Liver (tissue), 10 donors: ENCODE results near the gene ZNF836. TPM values are rescaled to one million over a fixed set of nuclear protein-coding genes. Genes with fewer than 3 reads are reported as not detected.

Experiments used
- DNase-seq: peaks from one replicate; pipeline ENCODE4 v3.0.0-alpha.2; 2017; ENCODE audit warnings: low spot score
- H3K27ac ChIP-seq, 2 donors: one replicate each; pipeline ENCODE4 v1.7.0; 2013; ENCODE audit warnings: inconsistent platforms in 2 of 2, low read length in 2 of 2, control low read depth in 1 of 2, low read depth in 1 of 2, mild to moderate bottlenecking in 1 of 2
- H3K27me3 ChIP-seq, 4 donors: one replicate each; pipeline versions ENCODE4 v1.6.1 to v1.7.0; 2013; ENCODE audit warnings: low read length in 3 of 4, inconsistent platforms in 1 of 4, mild to moderate bottlenecking in 1 of 4, moderate library complexity in 1 of 4; ENCODE audit not compliant: control insufficient read depth in 4 of 4, insufficient read depth in 4 of 4
- H3K36me3 ChIP-seq, 4 donors: one replicate each; pipeline versions ENCODE4 v1.6.1 to v1.7.0; 2013; ENCODE audit warnings: low read length in 3 of 4, mild to moderate bottlenecking in 3 of 4, low read depth in 1 of 4, moderate library complexity in 1 of 4; ENCODE audit not compliant: control insufficient read depth in 4 of 4, insufficient read depth in 3 of 4
- H3K4me1 ChIP-seq, 4 donors: one replicate each; pipeline versions ENCODE4 v1.6.1 to v1.7.0; 2013; ENCODE audit warnings: low read length in 3 of 4, mild to moderate bottlenecking in 3 of 4, moderate library complexity in 1 of 4; ENCODE audit not compliant: control insufficient read depth in 4 of 4, insufficient read depth in 4 of 4
- H3K4me3 ChIP-seq, 3 donors: one replicate each; pipeline versions ENCODE4 v1.6.1 to v1.7.0; 2013; ENCODE audit warnings: low read length in 3 of 3, control low read depth in 1 of 3, low read depth in 1 of 3, mild to moderate bottlenecking in 1 of 3
- H3K9ac ChIP-seq, 2 donors: one replicate each; pipeline ENCODE4 v1.7.0; 2013; ENCODE audit warnings: low read length in 2 of 2, mild to moderate bottlenecking in 2 of 2, moderate library complexity in 2 of 2, control low read depth in 1 of 2, low read depth in 1 of 2
- H3K9me3 ChIP-seq, 4 donors: one replicate each; pipeline versions ENCODE4 v1.6.1 to v1.7.0; 2013; ENCODE audit warnings: low read length in 3 of 4; ENCODE audit not compliant: control insufficient read depth in 4 of 4
- MAX ChIP-seq: IDR thresholded peaks from 2 replicates; pipeline ENCODE4 v1.6.1; 2016; ENCODE audit warnings: antibody characterized with exemption
- RAD21 ChIP-seq, 2 donors: IDR thresholded peaks; 2 replicates each; pipeline ENCODE4 v1.6.1; 2016; ENCODE audit warnings: antibody characterized with exemption in 2 of 2, mild to moderate bottlenecking in 2 of 2
- REST ChIP-seq: IDR thresholded peaks from 2 replicates; pipeline ENCODE4 v1.6.1; 2016; ENCODE audit warnings: antibody characterized with exemption, mild to moderate bottlenecking
- WGBS: extraction: QIAGEN DNeasy Blood & Tissue Kit; methylation state at CpG from one replicate; pipeline ENCODE4 v1.1.7; 2013; 5-methylcytosine and 5-hydroxymethylcytosine counted together
- polyA plus RNA-seq, 2 donors: library from polyadenylated mRNA; stranded (reverse) in 1 of 2; unstranded in 1 of 2; fragments of 200-250 nt in 1 of 2; fragments of >200 nt in 1 of 2; fragmentation: Nextera tagmentation in 1 of 2; extraction: Ambion mirVana in 1 of 2; gene quantifications; one replicate each; pipeline versions ENCODE4 v1.2.1 to v1.2.3, GENCODE V29; 2013 to 2015
- small RNA-seq: library from RNA; depleted of rRNA; stranded (forward); fragments of <200 nt; gene quantifications from one replicate; pipeline ENCODE3, GENCODE V24; 2014
- total RNA-seq, 2 donors: library from RNA; depleted of rRNA; stranded (reverse); fragments of >200 nt; gene quantifications; one replicate each; pipeline ENCODE4 v1.2.3, GENCODE V29; 2014
- donor health status: healthy.
- donor health status: healthy.
- donor health status: healthy.
- donor health status: healthy.
- donor health status: healthy.

ZNF836 gene
- total and polyA plus RNA-seq, 4 donors = 0.85 to 3.1 (median 1.8) TPM

GRCh38 chr19:52110780-52111179 lies 60.6 kb downstream of the ZNF836 start:
- Histone ChIP-seq H3K4me1 (no peaks in the 10 kb centered on the region), H3K9me3 (peaks cover 50 to 90% (median 76%) of the 10 kb centered on the region in 4 donors), H3K9ac (no peak overlapping the region), H3K27me3 (no peaks in the 10 kb centered on the region), H3K4me3 (peak overlapping the region in 2 of 3 donors; percentile 14 to 54), H3K27ac (no peak overlapping the region), H3K36me3 (peaks cover 0 to 15% (median 5%) of the 10 kb centered on the region in 4 donors)
- 92% methylated on average over 6 of the region's 6 CpGs for WGBS
- DNase-seq = no peak
- no peak for TF ChIP-seq REST
- TF ChIP-seq RAD21 (IDR thresholded peaks at IDR 0.05) = no peak
- TF ChIP-seq MAX = no peak

Small RNA genes lying within 50 kb of the gene (small RNA-seq; reads per million reads assigned to genes)
- gene RPL37P23 = not detected

Other genes with a start within 250 kb of the ZNF836 start
- gene ZNF613, start 244.1 kb downstream of the ZNF836 start, total RNA-seq = 1 to 10 TPM; 2.6 to 2.8 TPM
- 1 to 10 TPM; 1.1 to 1.3 TPM for gene ZNF613, start 244.1 kb downstream of the ZNF836 start, polyA plus RNA-seq
- gene ZNF350, start 184.8 kb downstream of the ZNF836 start, total RNA-seq = 1 to 10 TPM; 3.7 to 4.9 TPM
- 1 to 10 TPM; 2.1 to 3.6 TPM for gene ZNF350, start 184.8 kb downstream of the ZNF836 start, polyA plus RNA-seq
- 1 to 10 TPM; 3.6 to 6.2 TPM for gene ZNF615, start 163.4 kb downstream of the ZNF836 start, total RNA-seq
- 1 to 10 TPM; 1.7 to 2.1 TPM for gene ZNF615, start 163.4 kb downstream of the ZNF836 start, polyA plus RNA-seq
- 1 to 10 TPM; 2.2 to 4.7 TPM for gene ZNF614, start 143.2 kb downstream of the ZNF836 start, total RNA-seq
- gene ZNF614, start 143.2 kb downstream of the ZNF836 start, polyA plus RNA-seq = 1 to 10 TPM; 1.1 TPM
- gene ZNF432, start 122.8 kb downstream of the ZNF836 start, total RNA-seq = 1 to 10 TPM; 2.8 to 4.8 TPM
- gene ZNF432, start 122.8 kb downstream of the ZNF836 start, polyA plus RNA-seq = under 1 TPM; 0.83 to 0.99 TPM
- gene ZNF841, start 75.9 kb downstream of the ZNF836 start, total RNA-seq = 10 to 100 TPM in 1 of 2 donors, 1 to 10 TPM in 1; 5.9 to 11.1 TPM
- gene ZNF841, start 75.9 kb downstream of the ZNF836 start, polyA plus RNA-seq = 1 to 10 TPM in 1 of 2 donors, under 1 TPM in 1; 0.86 to 2.5 TPM
- 1 to 10 TPM; 4.1 TPM for gene ZNF616, start 31.7 kb downstream of the ZNF836 start, total RNA-seq
- gene ZNF616, start 31.7 kb downstream of the ZNF836 start, polyA plus RNA-seq = 1 to 10 TPM; 1.5 to 3.0 TPM
- gene PPP2R1A, start 18.4 kb upstream of the ZNF836 start, total RNA-seq = 10 to 100 TPM; 33.6 to 58.1 TPM
- gene PPP2R1A, start 18.4 kb upstream of the ZNF836 start, polyA plus RNA-seq = 10 to 100 TPM; 61.6 TPM
- 1 to 10 TPM; 4.0 to 4.9 TPM for gene ZNF766, start 98.0 kb upstream of the ZNF836 start, total RNA-seq
- gene ZNF766, start 98.0 kb upstream of the ZNF836 start, polyA plus RNA-seq = 1 to 10 TPM; 1.6 to 3.5 TPM
- 1 to 10 TPM; 3.4 to 3.5 TPM for gene ZNF480, start 125.5 kb upstream of the ZNF836 start, total RNA-seq
- 1 to 10 TPM; 1.8 to 7.3 TPM for gene ZNF480, start 125.5 kb upstream of the ZNF836 start, polyA plus RNA-seq
- gene ZNF610, start 164.6 kb upstream of the ZNF836 start, total RNA-seq = under 1 TPM; 0.08 to 0.89 TPM
- gene ZNF610, start 164.6 kb upstream of the ZNF836 start, polyA plus RNA-seq = under 1 TPM; 0.21 to 0.25 TPM
- 1 to 10 TPM; 2.2 to 3.3 TPM for gene ZNF880, start 198.3 kb upstream of the ZNF836 start, total RNA-seq
- gene ZNF880, start 198.3 kb upstream of the ZNF836 start, polyA plus RNA-seq = 1 to 10 TPM; 2.1 to 2.6 TPM
- 1 to 10 TPM; 4.2 to 5.5 TPM for gene ZNF528, start 226.2 kb upstream of the ZNF836 start, total RNA-seq
- 1 to 10 TPM in 1 of 2 donors, under 1 TPM in 1; 0.82 to 1.8 TPM for gene ZNF528, start 226.2 kb upstream of the ZNF836 start, polyA plus RNA-seq